HCT116 (cell line): ENCODE results near the gene UCN2. TPM values are rescaled to one million over a fixed set of nuclear protein-coding genes. Genes with fewer than 3 reads are reported as not detected.

Source experiments
- ATAC-seq: fragments of 200-7000 bp; cut with Tn5 transposase; 2 replicates; pipeline ENCODE4 v1.9.1; 2020; ENCODE audit warnings: mild to moderate bottlenecking, moderate library complexity
- BruUV-seq: library from RNA; stranded (reverse); fragments of 400-500 nt; replicated peaks from 2 replicates; lab custom pipeline; 2021; lab: Mats Ljungman, UMichigan
- CTCF ChIA-PET: fragments of 300-600 bp; sonication (Branson Sonifier 250); formaldehyde crosslinking; loops from one replicate; lab custom pipeline; 2021; ENCODE audit warnings: antibody characterized with exemption; lab: Charles Lee
- POLR2A ChIA-PET: fragments of 300-600, 350-600 bp; sonication (Branson Sonifier 250); formaldehyde crosslinking; loops from one replicate; lab custom pipeline; 2021; ENCODE audit warnings: antibody characterized with exemption; lab: Charles Lee
- RAD21 ChIA-PET, 2 experiments: fragments of 300-600 bp; sonication (Branson Sonifier 250); formaldehyde crosslinking; loops; one replicate each; lab custom pipeline; 2023; ENCODE audit warnings: low total read pairs in 2 of 2; ENCODE audit not compliant: uncharacterized antibody in 2 of 2, unreplicated experiment in 2 of 2, low non-redundant PET in 1 of 2; lab: Charles Lee
- DNase-seq: peaks from one replicate; pipeline ENCODE4 v3.0.0-alpha.2; 2010; ENCODE audit warnings: low read depth, low spot score
- H2AFZ ChIP-seq: fragments of 200-600 bp; shearing (Covaris generic), sonication (generic); 2 replicates; pipeline ENCODE4 v1.6.1; 2017; ENCODE audit warnings: low read depth, mixed run types, mixed read lengths, antibody characterized with exemption, low read length; ENCODE audit not compliant: poor library complexity, severe bottlenecking
- H3K27ac ChIP-seq: 2 replicates; pipeline ENCODE4 v1.5.1; 2012; ENCODE audit warnings: low read depth, low read length
- H3K27me3 ChIP-seq: fragments of 200-600 bp; sonication (generic); 2 replicates; pipeline ENCODE4 v1.6.1; 2016; ENCODE audit warnings: mixed run types, low read length, mixed read lengths; ENCODE audit not compliant: insufficient read depth
- H3K36me3 ChIP-seq, 2 experiments: fragments of 200-500 bp in 1 of 2; fragments of 200-600 bp in 1 of 2; sonication (Bioruptor generic) in 1 of 2; sonication (generic) in 1 of 2; 2 replicates each; pipeline versions ENCODE4 v1.5.1 to v1.6.1; 2014 to 2016; ENCODE audit warnings: low read length in 2 of 2, inconsistent platforms in 1 of 2, mixed read lengths in 1 of 2, mixed run types in 1 of 2; ENCODE audit not compliant: insufficient read depth in 2 of 2, control insufficient read depth in 1 of 2
- H3K4me1 ChIP-seq, 2 experiments: fragments of 200-600 bp in 1 of 2; sonication (generic) in 1 of 2; 2 replicates each; pipeline versions ENCODE4 v1.5.1 to v1.6.1; 2012 to 2017; ENCODE audit warnings: low read length in 2 of 2, inconsistent platforms in 1 of 2, mild to moderate bottlenecking in 1 of 2, mixed read lengths in 1 of 2, mixed run types in 1 of 2, moderate library complexity in 1 of 2; ENCODE audit not compliant: insufficient read depth in 2 of 2, control insufficient read depth in 1 of 2
- H3K4me2 ChIP-seq: fragments of 200-600 bp; sonication (generic); 2 replicates; pipeline ENCODE4 v1.6.1; 2017; ENCODE audit warnings: mixed run types, low read length, mixed read lengths
- H3K4me3 ChIP-seq, 2 experiments: fragments of 200-600 bp in 1 of 2; sonication (generic) in 1 of 2; replicated peaks in 1 of 2; 2 replicates each; pipeline ENCODE4 v1.5.1; 2011 to 2016; ENCODE audit warnings: low read length in 2 of 2, control low read depth in 1 of 2, low read depth in 1 of 2, mild to moderate bottlenecking in 1 of 2, mixed read lengths in 1 of 2, mixed run types in 1 of 2
- H3K79me2 ChIP-seq: fragments of 200-600 bp; sonication (generic); 2 replicates; pipeline ENCODE4 v1.6.1; 2017; ENCODE audit warnings: mild to moderate bottlenecking, mixed run types, low read length, moderate library complexity, mixed read lengths; ENCODE audit not compliant: insufficient read depth
- H3K9ac ChIP-seq: fragments of 200-600 bp; sonication (generic); 2 replicates; pipeline ENCODE4 v1.6.1; 2016; ENCODE audit warnings: low read length, mixed read lengths
- H3K9me2 ChIP-seq: fragments of 200-600 bp; sonication (generic), shearing (Covaris generic); 2 replicates; pipeline ENCODE4 v1.6.1; 2017; ENCODE audit warnings: mixed run types, mild to moderate bottlenecking, moderate library complexity; ENCODE audit not compliant: insufficient read depth
- H3K9me3 ChIP-seq, 2 experiments: fragments of 200-500 bp in 1 of 2; fragments of 200-600 bp in 1 of 2; sonication (Bioruptor generic) in 1 of 2; sonication (generic) in 1 of 2; 2 replicates each; pipeline ENCODE4 v1.6.1; 2014 to 2017; ENCODE audit warnings: low read length in 2 of 2, mixed read lengths in 2 of 2, inconsistent platforms in 1 of 2, low read depth in 1 of 2, mild to moderate bottlenecking in 1 of 2, mixed run types in 1 of 2, moderate library complexity in 1 of 2; ENCODE audit not compliant: control insufficient read depth in 1 of 2, insufficient read depth in 1 of 2
- H4K20me1 ChIP-seq: fragments of 200-600 bp; sonication (generic), shearing (Covaris generic); 2 replicates; pipeline ENCODE4 v1.6.1; 2017; ENCODE audit warnings: mixed run types, mild to moderate bottlenecking, moderate library complexity; ENCODE audit not compliant: insufficient read depth
- CBX3 ChIP-seq: IDR thresholded peaks from 2 replicates; pipeline ENCODE4 v1.6.1; 2012; ENCODE audit warnings: low read depth
- CEBPB ChIP-seq: IDR thresholded peaks from 2 replicates; pipeline ENCODE4 v1.6.1; 2012; ENCODE audit warnings: low read depth
- ELF1 ChIP-seq: IDR thresholded peaks from 2 replicates; pipeline ENCODE4 v1.6.1; 2012; ENCODE audit warnings: low read depth, borderline replicate concordance
- EZH2 ChIP-seq: fragments of 200-600 bp; sonication (generic); IDR thresholded peaks from 2 replicates; pipeline ENCODE4 v1.6.1; 2017; ENCODE audit warnings: antibody characterized with exemption, mixed run types
- EZH2phosphoT487 ChIP-seq: fragments of 200-600 bp; IDR thresholded peaks from 2 replicates; pipeline ENCODE4 v1.6.1; 2018; ENCODE audit warnings: antibody characterized with exemption, borderline replicate concordance
- JUND ChIP-seq: IDR thresholded peaks from 2 replicates; pipeline ENCODE4 v1.6.1; 2012
- POLR2A ChIP-seq: IDR thresholded peaks from 2 replicates; pipeline ENCODE4 v1.7.0; 2011; ENCODE audit warnings: borderline replicate concordance; ENCODE audit not compliant: insufficient read depth, insufficient read length; ENCODE audit errors: extremely low read depth
- POLR2AphosphoS5 ChIP-seq: IDR thresholded peaks from 2 replicates; pipeline ENCODE4 v1.6.1; 2011; ENCODE audit warnings: mild to moderate bottlenecking, low read depth, low read length, moderate library complexity
- RAD21 ChIP-seq: IDR thresholded peaks from 2 replicates; pipeline ENCODE4 v1.6.1; 2012; ENCODE audit warnings: low read depth, mild to moderate bottlenecking
- SIN3A ChIP-seq: IDR thresholded peaks from 2 replicates; pipeline ENCODE4 v1.6.1; 2012; ENCODE audit warnings: low read depth
- SP1 ChIP-seq: IDR thresholded peaks from 2 replicates; pipeline ENCODE4 v1.6.1; 2012; ENCODE audit warnings: low read depth
- SRF ChIP-seq: IDR thresholded peaks from 2 replicates; pipeline ENCODE4 v1.6.1; 2012; ENCODE audit warnings: low read depth
- TCF7L2 ChIP-seq: IDR thresholded peaks from 2 replicates; pipeline ENCODE4 v1.7.0; 2011; ENCODE audit warnings: borderline replicate concordance, inconsistent platforms; ENCODE audit not compliant: insufficient read depth, insufficient read length; ENCODE audit errors: extremely low read depth
- YY1 ChIP-seq: IDR thresholded peaks from 2 replicates; pipeline ENCODE4 v1.6.1; 2011; ENCODE audit warnings: low read length, low read depth, moderate library complexity, mild to moderate bottlenecking; ENCODE audit not compliant: insufficient replicate concordance; ENCODE audit errors: extremely low read depth
- ZFX ChIP-seq: fragments of 450-650 bp; IDR thresholded peaks from 2 replicates; pipeline ENCODE4 v1.6.1; 2017
- ZNF274 ChIP-seq: fragments of 200-500 bp; sonication (Bioruptor generic); IDR thresholded peaks from 2 replicates; pipeline ENCODE4 v1.6.1; 2014; ENCODE audit warnings: mild to moderate bottlenecking, low read depth, low read length, inconsistent platforms
- intact Hi-C: fragments of 100-400 bp; cut with micrococcal nuclease; formaldehyde crosslinking; loops from 2 replicates; pipeline ENCODE4 v1.10.0; 2022
- total RNA-seq: library from RNA; stranded (reverse); gene quantifications from one replicate; pipeline ENCODE4 v1.2.1, GENCODE V29; 2021; ENCODE audit not compliant: unreplicated experiment
- TF ChIP-seq, protein P1 (sequence below): IDR thresholded peaks from 2 replicates; pipeline ENCODE4 v1.6.1; 2012; ENCODE audit warnings: low read depth
- TF ChIP-seq, protein P2 (sequence below), 3 experiments: fragments of 200-600 bp in 1 of 3; sonication (generic) in 1 of 3; IDR thresholded peaks in 2 of 3; conservative IDR thresholded peaks in 1 of 3; 2 replicates each; pipeline ENCODE4 v1.5.1; 2012 to 2017; ENCODE audit warnings: low read depth in 2 of 3, low read length in 2 of 3, antibody characterized with exemption in 1 of 3, borderline replicate concordance in 1 of 3, control low read depth in 1 of 3, mild to moderate bottlenecking in 1 of 3, mixed read lengths in 1 of 3, mixed run types in 1 of 3, moderate library complexity in 1 of 3; ENCODE audit not compliant: insufficient read depth in 1 of 3

Gene UCN2
- total RNA-seq, 1 experiment from 2014 or later: 1.5 TPM

DNA sequence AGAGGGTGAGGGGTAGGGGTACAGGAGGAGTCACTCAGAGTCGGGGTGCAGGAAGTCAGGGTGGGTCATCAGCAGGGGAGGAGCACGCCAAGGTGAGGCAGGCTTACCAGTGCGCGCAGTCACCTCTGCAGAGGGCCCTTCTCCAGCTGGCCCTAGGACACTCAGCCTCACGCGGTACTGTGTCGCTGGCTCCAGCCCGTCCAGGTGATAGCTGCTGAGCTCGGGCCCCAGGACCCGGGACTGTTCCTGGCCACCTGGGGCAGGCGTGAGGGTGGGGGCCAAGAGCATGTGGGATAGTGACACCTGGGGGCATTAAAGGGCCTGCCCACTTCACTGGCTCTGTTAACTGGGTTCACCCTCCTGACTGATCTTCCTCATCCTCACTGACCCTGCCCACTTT, 24.1 kb upstream of the UCN2 start:
- Histone ChIP-seq H3K4me3 (no peak overlapping the region), H2AFZ (no peak overlapping the region), H4K20me1 (no peaks in the 10 kb centered on the region), H3K9me3 (no peaks in the 10 kb centered on the region), H3K36me3 (no peaks in the 10 kb centered on the region; a peak in 1 of 4 replicates), H3K4me1 (no peaks in the 10 kb centered on the region), H3K4me2 (no peak overlapping the region), H3K27ac (no peak overlapping the region), H3K9ac (no peak overlapping the region), H3K79me2 (no peaks in the 10 kb centered on the region), H3K9me2 (no peaks in the 10 kb centered on the region), H3K27me3 (no peaks in the 10 kb centered on the region)
- ATAC-seq: no peak
- intact Hi-C loops: no loop called here
- no peak for TF ChIP-seq CEBPB
- TF ChIP-seq CBX3: no peak
- TF ChIP-seq EZH2phosphoT487: no peak
- no peak for TF ChIP-seq TCF7L2
- ChIA-PET POLR2A (no interaction called here), RAD21 (no interaction called here), CTCF (no interaction called here)
- BruUV-seq: no TSS peak
- DNase-seq: no peak

DNA sequence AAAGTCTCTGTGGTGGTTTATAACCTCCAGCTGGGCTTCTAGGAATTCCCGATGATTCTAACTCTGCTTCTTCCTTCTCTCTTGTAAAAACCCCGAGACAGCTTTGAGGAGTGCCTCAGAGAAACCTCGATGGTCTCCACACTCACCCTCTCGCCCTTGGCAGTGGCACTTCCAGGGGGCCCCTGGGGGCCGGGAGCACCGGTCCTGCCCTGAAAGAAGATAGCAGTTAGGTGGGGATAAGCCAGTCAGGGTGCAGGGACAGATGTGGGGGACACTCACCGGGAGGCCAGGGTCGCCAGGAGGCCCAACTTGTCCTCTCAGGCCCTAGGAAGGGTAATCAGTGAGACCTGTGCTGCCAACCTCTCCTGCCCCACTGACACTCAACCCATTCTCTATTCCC, 21.8 kb upstream of the UCN2 start:
- H3K27ac ChIP-seq: no peak overlapping the region
- H3K4me1 ChIP-seq: no peaks in the 10 kb centered on the region
- H3K4me3 ChIP-seq: no peak overlapping the region
- ChIA-PET RAD21 (no interaction called here), POLR2A (no interaction called here), CTCF (no interaction called here)
- no peaks in the 10 kb centered on the region for H3K9me2 ChIP-seq
- H4K20me1 ChIP-seq: no peaks in the 10 kb centered on the region
- no peaks in the 10 kb centered on the region for H3K27me3 ChIP-seq
- H3K79me2 ChIP-seq: no peaks in the 10 kb centered on the region
- H3K4me2 ChIP-seq: no peak overlapping the region
- no TSS peak for BruUV-seq
- H3K36me3 ChIP-seq: no peaks in the 10 kb centered on the region; a peak in 1 of 4 replicates
- ATAC-seq: no peak
- H3K9ac ChIP-seq: no peak overlapping the region
- H2AFZ ChIP-seq: no peak overlapping the region
- intact Hi-C loops: no loop called here
- H3K9me3 ChIP-seq: no peaks in the 10 kb centered on the region
- DNase-seq: no peak
- TF ChIP-seq ELF1: no peak
- TF ChIP-seq RAD21: no peak
- no peak for TF ChIP-seq SIN3A
- no peak for TF ChIP-seq ZFX
- TF ChIP-seq, protein P1, sequence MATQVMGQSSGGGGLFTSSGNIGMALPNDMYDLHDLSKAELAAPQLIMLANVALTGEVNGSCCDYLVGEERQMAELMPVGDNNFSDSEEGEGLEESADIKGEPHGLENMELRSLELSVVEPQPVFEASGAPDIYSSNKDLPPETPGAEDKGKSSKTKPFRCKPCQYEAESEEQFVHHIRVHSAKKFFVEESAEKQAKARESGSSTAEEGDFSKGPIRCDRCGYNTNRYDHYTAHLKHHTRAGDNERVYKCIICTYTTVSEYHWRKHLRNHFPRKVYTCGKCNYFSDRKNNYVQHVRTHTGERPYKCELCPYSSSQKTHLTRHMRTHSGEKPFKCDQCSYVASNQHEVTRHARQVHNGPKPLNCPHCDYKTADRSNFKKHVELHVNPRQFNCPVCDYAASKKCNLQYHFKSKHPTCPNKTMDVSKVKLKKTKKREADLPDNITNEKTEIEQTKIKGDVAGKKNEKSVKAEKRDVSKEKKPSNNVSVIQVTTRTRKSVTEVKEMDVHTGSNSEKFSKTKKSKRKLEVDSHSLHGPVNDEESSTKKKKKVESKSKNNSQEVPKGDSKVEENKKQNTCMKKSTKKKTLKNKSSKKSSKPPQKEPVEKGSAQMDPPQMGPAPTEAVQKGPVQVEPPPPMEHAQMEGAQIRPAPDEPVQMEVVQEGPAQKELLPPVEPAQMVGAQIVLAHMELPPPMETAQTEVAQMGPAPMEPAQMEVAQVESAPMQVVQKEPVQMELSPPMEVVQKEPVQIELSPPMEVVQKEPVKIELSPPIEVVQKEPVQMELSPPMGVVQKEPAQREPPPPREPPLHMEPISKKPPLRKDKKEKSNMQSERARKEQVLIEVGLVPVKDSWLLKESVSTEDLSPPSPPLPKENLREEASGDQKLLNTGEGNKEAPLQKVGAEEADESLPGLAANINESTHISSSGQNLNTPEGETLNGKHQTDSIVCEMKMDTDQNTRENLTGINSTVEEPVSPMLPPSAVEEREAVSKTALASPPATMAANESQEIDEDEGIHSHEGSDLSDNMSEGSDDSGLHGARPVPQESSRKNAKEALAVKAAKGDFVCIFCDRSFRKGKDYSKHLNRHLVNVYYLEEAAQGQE: no peak
- no peak for TF ChIP-seq JUND
- no peak for TF ChIP-seq CBX3
- no peak for TF ChIP-seq EZH2
- no peak for TF ChIP-seq CEBPB
- TF ChIP-seq POLR2A: no peak
- TF ChIP-seq SRF: no peak
- no peak for TF ChIP-seq ZNF274
- TF ChIP-seq, protein P2, sequence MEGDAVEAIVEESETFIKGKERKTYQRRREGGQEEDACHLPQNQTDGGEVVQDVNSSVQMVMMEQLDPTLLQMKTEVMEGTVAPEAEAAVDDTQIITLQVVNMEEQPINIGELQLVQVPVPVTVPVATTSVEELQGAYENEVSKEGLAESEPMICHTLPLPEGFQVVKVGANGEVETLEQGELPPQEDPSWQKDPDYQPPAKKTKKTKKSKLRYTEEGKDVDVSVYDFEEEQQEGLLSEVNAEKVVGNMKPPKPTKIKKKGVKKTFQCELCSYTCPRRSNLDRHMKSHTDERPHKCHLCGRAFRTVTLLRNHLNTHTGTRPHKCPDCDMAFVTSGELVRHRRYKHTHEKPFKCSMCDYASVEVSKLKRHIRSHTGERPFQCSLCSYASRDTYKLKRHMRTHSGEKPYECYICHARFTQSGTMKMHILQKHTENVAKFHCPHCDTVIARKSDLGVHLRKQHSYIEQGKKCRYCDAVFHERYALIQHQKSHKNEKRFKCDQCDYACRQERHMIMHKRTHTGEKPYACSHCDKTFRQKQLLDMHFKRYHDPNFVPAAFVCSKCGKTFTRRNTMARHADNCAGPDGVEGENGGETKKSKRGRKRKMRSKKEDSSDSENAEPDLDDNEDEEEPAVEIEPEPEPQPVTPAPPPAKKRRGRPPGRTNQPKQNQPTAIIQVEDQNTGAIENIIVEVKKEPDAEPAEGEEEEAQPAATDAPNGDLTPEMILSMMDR (IDR thresholded peaks at IDR 0.05 in 2 of 3, conservative IDR thresholded peaks at IDR 0.05 in 1 of 3; ENCODE audit: borderline replicate concordance in 1 of 3, insufficient read depth in 1 of 3, low read depth in 2 of 3, low read length in 2 of 3): no peak
- TF ChIP-seq YY1: no peak
- TF ChIP-seq POLR2AphosphoS5: no peak
- TF ChIP-seq SP1: no peak
- TF ChIP-seq TCF7L2: no peak
